GM18951 (cell line): Measurements from ENCODE around the gene MYLIP.

Experiments
- POLR2A ChIP-seq: IDR thresholded peaks from 4 replicates; pipeline ENCODE4 v1.6.1; 2011; ENCODE audit warnings: mild to moderate bottlenecking; ENCODE audit not compliant: insufficient read length, insufficient read depth; ENCODE audit errors: extremely low read depth
- in situ Hi-C: fragments of 300-500 bp; cut with MboI; formaldehyde crosslinking; loops from one replicate; pipeline ENCODE4 v1.12.0; 2022; ENCODE audit warnings: low sequenced_read_pairs, mixed read lengths, inconsistent platforms; ENCODE audit not compliant: unreplicated experiment

MYLIP gene

DNA sequence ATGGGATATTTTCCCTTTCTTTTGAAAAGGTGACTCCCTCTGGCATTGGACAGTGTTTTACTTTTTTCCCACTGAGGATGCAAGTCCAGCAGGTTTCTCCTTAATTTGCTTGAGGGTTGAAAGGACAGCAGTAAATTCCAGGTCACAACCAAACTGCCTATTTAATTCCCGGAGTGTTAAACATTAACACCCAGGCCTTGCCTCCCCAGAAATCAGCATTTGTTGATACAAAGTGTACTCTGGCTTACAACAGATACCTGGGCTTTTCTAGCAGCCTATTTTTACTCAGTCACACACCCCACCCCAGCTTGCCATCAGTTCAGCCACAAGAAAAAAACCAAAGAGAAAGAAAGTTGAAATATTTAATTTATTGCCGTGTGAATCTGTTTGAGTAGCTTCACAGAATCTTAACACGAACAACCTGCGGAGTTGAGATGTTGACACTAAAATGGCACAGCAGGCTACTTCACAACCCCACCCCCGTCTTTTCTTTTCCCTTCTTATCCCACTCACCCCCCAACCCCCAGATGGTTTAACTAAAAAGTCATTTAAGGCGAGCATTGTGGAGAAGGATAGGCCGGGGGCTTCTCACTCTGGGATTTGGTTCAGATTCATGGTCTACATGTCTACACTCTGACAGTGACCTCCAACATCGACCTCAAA lies 45.7 kb downstream of the MYLIP start:
- in situ Hi-C loops, result loop anchor here (10.0 to 25.0 kb wide), 2 partner anchors 480 to 662 kb away; no protein-coding TSS in a partner anchor
- no peak for TF ChIP-seq POLR2A

DNA sequence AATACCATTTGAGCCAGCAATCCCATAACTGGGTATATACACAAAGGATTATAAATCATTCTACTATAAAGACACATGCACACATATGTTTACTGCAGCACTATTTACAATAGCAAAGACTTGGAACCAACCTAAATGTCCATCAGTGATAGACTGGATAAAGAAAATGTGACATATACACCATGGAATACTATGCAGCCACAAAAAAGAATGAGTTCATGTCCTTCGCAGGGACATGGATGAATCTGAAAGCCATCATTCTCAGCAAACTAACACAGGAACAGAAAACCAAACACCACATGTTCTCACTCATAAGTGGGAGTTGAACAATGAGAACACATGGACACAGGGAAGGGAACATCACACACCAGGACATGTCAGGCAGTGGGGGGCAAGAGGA lies 47.7 kb downstream of the MYLIP start:
- in situ Hi-C loops, result loop anchor here (10.0 to 25.0 kb wide), 2 partner anchors 482 to 664 kb away; no protein-coding TSS in a partner anchor

DNA sequence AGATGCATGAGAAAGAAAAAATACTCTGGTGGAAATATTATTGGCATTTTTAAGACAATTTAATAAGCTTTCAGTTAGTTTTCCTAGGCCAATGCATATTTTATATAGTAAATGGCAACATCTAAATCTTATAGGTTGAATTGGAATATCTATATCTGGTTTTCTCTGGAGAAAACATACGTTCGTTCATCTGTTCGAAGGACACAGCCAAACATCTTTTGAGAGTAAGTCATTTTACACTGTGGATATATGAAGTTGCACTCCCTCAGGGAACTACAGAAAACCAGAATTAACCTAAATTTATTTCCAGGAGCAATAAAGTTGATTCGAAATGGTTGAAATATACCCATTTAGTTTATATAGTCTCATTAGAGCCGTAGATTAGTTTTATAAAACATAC lies 49.0 kb downstream of the MYLIP start:
- no peak for TF ChIP-seq POLR2A
- in situ Hi-C loops, result loop anchor here (10.0 to 25.0 kb wide), 2 partner anchors 483 to 666 kb away; no protein-coding TSS in a partner anchor

DNA sequence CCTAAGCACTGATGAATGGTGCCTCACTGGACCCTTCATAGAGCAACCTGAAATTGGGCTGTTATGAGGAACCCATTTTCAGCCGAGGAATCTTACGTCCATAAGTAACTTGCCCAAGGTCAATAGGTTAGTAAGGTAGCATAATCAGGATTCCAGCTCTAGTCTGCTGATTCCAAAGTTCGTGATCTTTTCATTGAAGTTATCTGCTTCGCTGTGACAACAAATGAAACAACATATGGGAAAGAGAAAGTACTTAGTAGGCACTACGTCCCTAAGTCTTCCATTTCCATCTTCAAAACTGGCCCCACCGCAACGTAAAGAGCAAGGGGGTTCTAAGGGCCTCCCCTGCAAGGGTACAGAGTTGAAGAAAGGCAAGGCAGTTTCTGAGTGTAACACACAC lies 49.5 kb downstream of the MYLIP start:
- in situ Hi-C loops, result loop anchor here (10.0 to 25.0 kb wide), 2 partner anchors 484 to 666 kb away; no protein-coding TSS in a partner anchor
- TF ChIP-seq POLR2A, result no peak

DNA sequence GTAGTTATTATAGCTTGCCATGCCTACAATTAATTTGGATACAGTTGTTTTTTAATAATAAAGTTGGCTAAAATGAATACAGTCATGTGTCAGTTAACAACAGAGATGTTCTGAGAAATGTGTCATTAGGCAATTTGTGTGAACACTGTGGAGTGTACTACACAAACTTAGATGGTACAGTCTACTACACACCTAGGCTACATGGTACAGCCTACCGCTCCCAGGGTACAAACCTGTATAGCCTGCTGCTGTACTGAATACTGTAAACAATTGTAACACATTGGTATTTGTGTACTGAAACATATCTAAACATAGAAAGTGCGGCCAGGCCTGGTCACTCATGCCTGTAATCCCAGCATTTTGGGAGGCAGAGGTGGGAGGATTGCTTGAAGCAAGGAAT lies 50.2 kb downstream of the MYLIP start:
- TF ChIP-seq POLR2A, result no peak

DNA sequence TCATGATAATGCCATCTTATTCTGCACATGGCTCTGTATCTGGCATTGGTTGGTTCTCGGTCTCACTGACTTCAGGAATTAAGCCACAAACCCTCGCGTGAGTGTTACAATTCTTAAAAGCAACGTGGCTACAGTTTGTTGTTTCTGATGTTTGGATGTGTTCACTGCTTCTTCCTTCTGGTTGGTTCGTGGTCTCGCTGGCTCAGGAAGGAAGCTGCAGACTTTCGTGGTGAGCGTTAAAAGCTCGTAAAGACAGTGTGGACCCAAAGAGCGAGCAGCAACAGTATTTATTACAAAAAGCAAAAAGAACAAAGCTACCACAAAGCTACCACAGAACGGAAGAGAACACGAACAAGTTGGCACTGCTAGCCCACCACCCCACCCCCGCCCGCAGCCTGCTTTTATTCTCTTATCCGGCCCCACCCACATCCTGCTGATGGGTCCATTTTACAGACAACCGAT lies 51.1 kb downstream of the MYLIP start:
- in situ Hi-C loops, result loop anchor here (10.0 to 25.0 kb wide), 2 partner anchors 485 to 668 kb away; no protein-coding TSS in a partner anchor
- no peak for TF ChIP-seq POLR2A

More for the DNA sequence above, 50.2 kb downstream of the MYLIP start:
- in situ Hi-C loops, result loop anchor here (10.0 to 25.0 kb wide), 2 partner anchors 484 to 667 kb away; no protein-coding TSS in a partner anchor

DNA sequence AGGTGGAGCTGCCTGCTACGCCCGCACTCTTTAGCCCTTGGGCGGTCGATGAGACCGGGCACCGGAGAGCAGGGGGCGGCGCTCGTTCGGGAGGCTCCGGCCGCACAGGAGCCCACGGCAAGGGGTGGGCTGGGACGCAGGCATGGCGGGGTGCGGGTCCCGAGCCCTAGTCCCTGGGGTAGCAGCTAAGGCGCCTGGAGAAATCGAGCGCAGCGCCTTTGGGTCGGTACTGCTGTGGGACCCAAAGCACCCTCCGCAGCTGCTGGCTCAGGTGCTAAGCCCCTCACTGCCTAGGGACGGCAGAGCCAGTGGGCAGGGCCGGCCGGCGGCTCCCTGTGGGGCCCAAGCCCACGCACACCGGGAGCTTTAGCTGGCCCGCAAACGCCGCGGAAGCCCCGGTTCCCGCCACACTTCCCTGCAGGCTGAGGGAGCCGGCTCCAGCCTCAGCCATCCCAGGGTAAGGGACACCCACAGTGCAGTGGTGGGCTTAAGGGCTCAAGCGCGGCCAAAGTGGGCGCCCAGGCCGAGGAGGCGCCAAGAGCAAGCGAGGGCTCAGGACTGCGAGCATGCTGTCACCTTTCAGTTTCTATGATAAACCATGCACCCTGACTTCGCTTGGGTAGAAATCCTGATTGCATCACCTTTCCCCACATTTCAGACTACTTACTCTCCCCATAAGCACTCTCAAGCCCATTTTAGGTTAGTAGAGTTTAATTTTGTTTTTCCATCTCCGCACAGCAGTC lies 52.0 kb downstream of the MYLIP start:
- in situ Hi-C loops, result loop anchor here (25.0 kb wide), 1 partner anchor 669 kb away; no protein-coding TSS in a partner anchor
- no peak for TF ChIP-seq POLR2A

DNA sequence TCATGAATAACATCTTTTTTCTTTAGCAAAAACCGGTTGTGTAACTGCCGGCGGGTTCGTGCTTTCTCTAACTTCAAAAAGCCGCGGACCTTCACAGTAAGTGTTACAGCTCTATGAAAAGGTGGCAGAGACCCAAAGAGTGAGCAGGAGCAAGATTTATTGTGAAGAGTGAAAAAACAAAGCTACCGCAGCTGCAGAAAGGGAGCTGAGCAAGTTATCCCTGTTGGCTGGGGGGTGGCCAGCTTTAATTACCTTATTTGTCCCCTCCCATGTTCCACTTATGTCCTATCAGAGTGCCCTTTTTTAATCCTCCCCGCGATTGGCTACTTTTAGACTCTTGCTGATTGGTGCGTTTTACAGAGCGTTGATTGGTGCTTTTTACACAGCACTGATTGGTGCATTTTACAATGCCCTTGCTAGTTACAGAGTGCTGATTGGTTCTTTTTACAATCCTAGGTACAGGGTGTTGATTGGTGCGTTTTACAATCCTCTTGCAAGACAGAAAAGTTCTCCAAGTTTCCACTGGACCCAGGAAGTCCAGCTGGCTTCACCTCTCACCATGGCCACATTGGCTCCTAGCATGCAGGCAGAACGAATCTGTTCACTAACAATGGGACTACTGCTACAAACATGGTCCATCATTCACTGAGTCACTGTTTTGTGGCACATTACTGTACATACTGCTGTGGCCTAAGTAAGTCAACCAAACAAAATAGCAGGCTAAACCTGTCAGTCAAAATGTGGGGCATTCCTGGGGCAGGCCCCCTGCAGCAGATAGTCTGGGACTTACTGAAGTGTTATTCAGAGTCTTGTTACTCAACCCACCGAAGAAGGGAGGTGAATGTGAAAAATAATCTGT lies 52.8 kb downstream of the MYLIP start:
- TF ChIP-seq POLR2A, result no peak
- in situ Hi-C loops, result loop anchor here (25.0 kb wide), 1 partner anchor 669 kb away; no protein-coding TSS in a partner anchor

DNA sequence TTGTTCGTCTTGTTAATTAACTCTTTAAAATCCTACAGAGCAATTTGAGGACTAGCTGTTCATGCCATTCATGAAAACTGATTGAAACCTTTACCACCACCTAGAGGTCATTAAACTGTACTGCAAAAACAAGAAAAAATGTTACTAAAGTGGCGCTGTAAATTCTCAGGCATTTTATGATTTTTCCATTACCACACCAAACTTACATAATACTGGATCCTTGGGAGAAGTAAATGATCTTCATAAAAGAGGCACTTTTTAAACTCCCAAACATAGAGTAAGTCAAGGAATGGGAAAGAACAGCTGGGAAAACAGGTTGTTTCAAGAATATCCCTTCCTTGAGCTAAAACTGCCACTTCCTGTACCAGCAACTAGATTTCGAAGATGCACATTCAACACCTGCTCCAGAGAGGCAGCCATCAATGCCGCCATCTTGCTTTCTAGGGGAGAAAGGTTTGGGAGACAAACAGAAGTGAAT lies 54.3 kb downstream of the MYLIP start:
- TF ChIP-seq POLR2A, result no peak
- in situ Hi-C loops, result loop anchor here (25.0 kb wide), 1 partner anchor 671 kb away; no protein-coding TSS in a partner anchor

DNA sequence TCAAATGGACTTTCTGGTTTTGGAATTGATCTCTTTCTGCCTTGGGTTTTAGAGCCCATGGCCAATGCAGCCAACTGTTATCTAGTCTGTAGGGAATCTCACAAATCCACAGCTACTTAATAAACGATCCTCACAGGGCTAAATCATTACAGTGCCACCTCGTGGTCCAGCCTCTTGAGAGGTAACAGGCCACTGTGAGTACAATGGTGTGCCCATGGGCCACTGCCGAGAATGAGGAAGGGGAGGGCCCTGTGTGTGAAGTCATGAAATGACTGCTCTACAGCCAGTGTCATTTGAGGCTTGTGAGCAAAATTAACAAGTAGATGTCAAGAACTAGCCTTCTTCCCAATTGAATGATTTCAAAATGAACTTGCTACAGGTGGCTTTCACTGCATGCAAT lies 55.2 kb downstream of the MYLIP start:
- in situ Hi-C loops, result loop anchor here (25.0 kb wide), 1 partner anchor 672 kb away; no protein-coding TSS in a partner anchor
- no peak for TF ChIP-seq POLR2A

DNA sequence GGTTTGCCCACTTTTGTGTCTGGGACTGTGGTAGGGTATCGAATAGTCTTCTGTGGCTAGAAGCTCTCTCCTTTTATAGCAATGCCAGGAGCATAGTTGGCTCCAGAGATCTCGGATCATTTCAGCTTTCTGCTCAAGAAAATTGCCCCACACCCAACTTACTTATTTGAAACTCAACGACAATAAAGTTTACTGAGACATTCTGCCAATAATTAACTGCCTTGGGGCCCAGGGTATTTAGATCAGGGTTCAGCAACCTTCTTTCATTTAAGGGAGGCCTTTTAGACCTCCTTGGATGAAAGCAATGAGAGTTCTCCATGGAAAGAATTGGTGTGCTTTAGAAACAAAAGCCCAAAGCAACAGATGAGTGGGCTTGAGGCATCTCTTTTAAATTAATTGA lies 55.7 kb downstream of the MYLIP start:
- in situ Hi-C loops, result loop anchor here (25.0 kb wide), 1 partner anchor 672 kb away; no protein-coding TSS in a partner anchor
- TF ChIP-seq POLR2A, result no peak

DNA sequence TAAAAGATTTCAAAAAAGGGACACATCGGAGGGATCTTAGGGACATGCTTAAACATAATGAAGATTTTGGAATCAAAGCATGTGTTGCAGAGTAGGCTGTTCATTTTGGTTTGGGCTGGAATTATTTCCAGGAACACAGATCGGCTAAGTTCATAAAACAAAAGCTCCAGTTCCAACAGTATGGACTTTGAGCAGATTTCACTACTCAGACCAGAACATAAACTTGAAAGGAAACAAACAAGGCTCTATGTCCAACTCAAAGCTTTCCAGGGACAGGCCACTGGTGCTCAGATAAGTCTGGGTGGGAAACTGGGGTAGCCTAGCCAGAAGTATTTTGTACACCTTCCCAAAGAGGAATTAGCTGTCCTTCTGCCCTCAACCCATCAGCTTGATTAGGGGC lies 58.3 kb downstream of the MYLIP start:
- in situ Hi-C loops, result loop anchor here (25.0 kb wide), 1 partner anchor 675 kb away; no protein-coding TSS in a partner anchor
- no peak for TF ChIP-seq POLR2A
